HG03280 (cell line): ENCODE results near the gene ITGA4.
"Not testable (repeated sequence)": the region's sequence is repeated elsewhere in the genome, so short reads cannot be mapped to it uniquely, and the experiment has no call there.

Experiments used
- ATAC-seq: cut with Tn5 transposase; IDR thresholded peaks from one replicate; pipeline ENCODE4 v1.9.1; 2021; ENCODE audit warnings: mild to moderate bottlenecking, moderate library complexity; ENCODE audit not compliant: unreplicated experiment

Gene ITGA4

DNA sequence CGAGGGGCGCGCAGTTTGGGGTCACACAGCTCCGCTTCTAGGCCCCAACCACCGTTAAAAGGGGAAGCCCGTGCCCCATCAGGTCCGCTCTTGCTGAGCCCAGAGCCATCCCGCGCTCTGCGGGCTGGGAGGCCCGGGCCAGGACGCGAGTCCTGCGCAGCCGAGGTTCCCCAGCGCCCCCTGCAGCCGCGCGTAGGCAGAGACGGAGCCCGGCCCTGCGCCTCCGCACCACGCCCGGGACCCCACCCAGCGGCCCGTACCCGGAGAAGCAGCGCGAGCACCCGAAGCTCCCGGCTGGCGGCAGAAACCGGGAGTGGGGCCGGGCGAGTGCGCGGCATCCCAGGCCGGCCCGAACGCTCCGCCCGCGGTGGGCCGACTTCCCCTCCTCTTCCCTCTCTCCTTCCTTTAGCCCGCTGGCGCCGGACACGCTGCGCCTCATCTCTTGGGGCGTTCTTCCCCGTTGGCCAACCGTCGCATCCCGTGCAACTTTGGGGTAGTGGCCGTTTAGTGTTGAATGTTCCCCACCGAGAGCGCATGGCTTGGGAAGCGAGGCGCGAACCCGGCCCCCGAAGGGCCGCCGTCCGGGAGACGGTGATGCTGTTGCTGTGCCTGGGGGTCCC lies at the start of gene ITGA4:
TSS of gene ITGA4 (plus strand) at position 266 of the 620 bp plus-strand sequence. CDS start at position 535, 269 bp downstream.
- peak; percentile 74 for ATAC-seq

DNA sequence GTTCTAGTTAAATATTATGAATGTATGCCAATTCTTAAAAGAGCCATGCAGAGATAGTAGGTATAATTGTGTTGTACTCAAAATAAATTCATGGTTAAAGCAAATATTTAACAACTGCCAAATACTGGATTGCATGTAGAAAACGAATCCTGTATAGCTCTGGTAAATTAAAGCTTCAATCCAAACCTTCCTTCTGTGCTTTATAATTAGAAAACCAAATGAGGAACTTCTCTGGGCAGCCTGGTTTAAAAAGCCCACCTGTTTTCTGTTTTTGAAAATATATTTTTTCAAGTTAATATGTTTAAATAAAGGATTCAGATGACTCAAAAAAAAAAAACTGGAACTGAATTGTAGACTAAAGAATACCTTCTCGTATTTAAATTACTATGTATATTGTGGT lies 48.3 kb upstream of the ITGA4 start:
- no peak for ATAC-seq

DNA sequence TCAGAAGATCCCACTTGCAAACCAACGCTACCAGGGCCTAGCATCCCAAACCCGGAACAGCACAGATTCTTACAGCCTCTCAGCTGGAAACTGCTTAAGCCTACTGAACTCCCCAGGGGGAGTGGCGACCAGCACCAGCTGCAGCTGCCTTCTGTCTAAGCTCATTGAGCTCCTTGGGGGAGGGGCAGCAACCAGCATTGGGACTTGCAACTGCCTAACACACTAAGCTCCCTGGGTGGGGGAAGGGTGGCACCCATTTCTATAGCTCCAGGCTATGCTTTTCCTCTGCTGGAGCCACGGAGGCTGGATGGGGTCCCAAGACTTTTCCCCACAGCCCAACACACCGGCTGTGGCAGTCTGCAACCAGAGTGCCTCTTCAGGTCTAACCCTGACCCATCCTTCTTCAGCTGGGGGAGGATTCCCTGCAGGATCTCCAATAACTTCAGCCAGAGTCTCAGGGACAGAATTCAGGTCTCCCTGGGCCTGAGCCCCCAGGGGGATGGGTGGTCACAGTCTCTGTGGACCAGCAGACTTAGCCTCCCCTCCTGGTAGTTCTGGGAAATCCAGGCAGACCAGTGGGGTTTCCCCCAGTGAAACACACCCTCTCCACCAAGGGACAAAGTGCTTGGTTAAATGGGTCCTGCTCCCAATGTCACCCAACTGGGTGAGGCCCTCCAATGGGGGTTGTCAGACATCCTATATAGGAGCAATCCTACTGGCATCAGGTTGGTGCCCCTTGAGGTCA lies 45.9 kb upstream of the ITGA4 start:
- peak; percentile 98 for ATAC-seq

DNA sequence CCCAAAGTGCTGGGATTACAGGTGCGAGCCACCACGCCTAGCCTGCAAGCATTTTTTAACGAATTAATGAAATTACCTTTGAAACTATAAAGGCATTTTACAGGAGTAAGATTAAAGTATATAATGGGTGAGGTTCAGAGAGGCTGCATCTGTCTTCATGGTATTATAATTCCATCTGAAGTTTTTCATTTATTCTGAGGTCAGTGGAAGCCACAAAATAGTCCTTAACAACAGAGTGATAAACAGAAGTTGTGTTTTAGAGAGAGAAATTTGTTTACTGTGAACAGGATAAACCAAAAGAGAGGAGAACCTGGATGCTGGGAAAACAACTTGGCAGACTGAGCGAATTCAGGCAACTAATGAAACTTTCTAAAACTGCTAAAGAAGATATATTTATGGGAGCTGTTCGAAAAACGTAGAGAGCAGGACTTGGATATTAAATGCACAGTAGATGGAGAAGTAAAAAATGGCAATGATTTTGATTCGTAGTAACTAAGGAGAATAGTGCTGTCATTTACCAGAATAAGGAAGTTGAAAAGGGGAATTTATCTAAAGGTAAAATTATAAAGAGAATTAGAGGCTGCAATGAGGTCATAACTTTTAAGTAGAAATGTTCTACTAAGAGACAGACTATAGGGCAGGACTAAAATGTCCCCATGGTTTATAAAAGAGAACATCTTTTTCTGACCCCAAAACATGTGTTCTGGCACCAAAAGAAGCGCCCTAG lies 37.9 kb upstream of the ITGA4 start:
- no peak for ATAC-seq

DNA sequence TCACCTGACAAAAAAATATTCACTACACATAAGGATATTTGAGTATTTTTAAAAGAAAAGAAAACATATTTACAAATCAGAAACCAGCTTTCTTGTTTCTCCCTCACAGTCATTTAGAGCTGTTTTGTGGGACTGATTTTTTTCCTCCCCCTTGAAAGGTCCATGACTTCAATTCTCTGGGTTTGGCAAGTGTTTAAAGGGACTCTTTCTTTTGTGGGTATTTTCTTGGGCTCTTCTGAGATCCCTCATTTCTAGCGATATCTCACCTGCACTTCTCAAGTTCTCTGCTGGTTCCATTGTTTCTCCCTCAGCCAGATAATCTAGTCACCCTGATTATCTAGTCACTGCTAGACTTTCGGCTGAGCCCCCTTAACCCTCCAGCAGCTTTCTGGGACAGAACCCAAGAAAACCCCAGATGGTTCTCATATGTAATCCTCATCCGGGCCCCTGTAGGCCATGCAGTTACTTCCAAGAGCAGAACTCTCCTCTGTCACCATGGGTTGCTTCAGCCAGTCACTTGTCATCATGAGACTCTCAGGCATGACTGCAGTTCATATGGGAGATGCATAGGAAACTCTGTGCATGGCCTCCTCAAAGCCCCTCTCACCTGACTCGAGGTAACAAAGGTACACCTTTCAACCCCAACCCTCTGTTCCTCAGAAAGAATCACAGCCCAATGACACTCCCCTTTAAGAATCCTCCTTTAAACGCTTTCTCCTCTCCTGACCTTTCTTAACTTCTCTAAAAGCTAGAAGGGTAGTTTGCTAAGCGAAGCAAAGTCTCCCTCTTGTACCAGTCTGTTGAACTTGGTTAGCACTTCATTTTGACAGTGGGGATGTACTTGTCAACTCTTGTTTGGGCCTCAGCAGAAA lies 36.7 kb upstream of the ITGA4 start:
- no peak for ATAC-seq

DNA sequence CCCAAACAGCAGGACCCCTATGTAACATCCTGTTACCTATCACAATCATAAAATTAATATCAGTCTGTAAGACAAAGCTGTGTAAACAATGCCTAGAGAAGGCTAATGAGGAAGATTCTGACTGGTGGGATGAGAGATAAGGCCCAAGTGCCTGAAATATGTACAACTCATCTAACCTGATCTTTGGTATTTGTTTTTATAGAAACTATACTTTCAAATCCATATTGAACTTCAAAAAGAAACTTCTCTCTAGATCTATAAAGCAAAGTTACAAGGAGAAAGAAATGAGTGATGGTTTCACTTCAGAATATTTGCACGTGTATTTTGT lies 36.1 kb upstream of the ITGA4 start:
- no peak for ATAC-seq

DNA sequence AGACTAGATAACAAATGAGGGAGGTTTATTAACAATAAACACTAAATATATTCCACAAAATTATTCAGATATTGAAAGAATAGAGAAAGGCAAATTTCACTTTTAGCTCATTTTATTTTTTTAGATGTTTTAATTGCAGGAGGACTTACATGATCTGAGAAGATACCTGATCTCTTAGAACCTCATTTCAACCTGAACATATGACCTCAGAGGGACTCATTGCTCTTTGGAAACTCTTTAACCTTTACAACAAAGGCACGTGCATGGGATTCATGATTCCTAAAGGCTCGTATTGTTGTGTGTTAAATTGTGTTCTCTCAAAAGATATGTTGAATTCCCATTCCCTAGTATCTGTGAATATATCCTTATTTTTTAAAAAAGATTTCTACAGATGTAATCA lies 35.7 kb upstream of the ITGA4 start:
- ATAC-seq: no peak

DNA sequence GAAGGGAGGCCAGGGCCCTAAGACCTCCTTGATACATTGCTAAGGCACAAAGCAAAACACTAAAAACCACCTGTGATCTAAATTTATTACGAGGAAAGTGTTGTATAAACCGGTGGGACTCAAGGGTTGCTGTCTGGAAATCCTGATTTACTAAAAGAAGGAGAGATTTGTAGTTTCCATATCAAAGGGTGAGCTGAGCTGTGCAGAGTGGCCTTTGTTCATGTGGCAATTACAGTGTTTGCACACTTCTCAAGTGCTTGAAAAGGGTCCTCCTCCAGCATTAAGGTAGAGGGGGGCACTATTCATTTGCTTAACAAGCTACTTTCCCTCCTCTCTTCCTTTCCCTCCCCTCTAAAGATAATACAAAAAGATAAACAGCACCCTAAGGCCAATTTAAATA lies 30.5 kb upstream of the ITGA4 start:
- ATAC-seq: no peak

DNA sequence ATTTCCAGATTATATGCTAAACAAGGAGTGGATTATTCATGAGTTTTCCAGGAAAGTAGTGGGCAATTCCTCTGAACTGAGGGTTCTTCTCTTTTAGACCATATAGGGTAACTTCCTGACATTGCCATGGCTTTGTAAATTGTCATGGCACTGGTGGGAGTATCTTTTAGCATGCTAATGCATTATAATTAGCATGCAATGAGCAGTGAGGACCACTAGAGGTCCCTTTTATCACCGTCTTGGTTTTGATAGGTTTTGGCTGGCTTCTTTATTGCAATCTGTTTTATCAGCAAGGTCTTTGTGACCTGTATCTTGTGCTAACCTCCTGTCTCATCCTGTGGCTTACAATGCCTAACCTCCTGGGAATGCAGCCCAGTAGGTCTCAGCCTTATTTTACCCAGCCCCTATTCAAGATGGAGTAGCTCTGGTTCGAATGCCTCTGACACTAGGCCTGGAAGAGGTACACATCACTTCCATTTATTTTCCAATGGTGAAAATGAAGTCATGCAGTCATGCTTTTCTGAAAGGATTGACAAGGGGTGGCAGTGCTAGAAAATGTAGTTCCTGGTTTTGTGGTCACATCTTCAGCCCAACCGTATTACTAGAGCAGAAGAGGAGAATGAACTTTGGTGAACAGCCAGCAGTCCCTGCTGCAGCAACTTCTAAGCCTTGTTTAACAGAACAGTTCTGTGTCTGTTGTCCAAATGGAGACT lies 26.6 kb upstream of the ITGA4 start:
- no peak for ATAC-seq

DNA sequence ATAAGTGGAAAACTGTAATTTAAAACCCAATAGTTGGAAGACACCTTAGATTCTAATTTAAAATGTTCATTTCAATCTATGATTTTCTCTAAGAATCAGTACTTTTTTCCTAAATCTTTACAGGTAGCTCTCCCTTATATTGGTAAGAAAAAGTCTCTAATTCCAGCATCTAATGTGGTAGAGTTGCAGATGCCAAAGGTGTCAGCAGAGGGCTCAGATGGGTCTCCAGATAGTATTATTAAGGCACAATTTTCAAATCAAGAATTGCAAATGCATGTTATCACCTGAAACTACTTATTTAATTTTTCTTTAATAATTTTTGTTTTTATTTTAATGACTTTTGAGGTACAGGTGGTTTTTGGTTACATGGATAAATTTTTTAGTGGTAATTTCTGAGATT lies 25.5 kb upstream of the ITGA4 start:
- no peak for ATAC-seq

DNA sequence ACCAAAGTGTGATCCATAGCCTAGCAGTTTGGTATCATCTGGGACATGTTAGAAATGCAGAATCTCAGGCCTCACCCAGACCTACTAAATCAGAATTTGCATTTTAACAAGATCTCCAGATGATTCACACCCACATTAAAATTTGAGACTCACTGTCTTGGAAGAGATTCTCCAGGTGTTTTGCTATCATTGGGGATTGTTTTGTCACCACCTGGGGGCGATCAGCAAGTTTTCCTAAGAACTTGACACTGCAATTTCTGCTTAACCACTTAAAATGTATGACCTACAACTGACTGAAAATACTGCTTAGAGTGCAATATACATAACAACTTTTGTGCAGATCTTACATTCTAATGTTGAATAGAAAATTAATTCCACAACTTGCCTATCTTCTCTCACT lies 18.9 kb upstream of the ITGA4 start:
- ATAC-seq: no peak

DNA sequence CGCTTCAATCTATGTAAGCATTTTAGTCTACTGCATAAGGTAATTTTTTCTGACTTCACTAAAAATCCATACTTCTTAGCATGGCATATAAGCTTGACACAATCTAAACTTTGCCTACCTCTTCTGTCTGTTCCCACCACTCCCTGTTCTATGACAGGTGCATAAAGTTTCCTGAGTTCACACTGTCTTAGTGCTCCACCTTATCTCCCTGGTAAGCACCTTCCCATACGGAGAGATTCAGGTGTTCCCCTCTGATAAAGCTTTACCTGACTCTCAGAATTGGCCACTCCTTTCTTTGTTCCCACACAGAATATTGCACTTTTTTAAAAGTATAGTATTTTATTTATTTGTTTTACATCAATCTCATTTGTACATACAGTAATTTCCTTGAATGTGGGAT lies 16.8 kb upstream of the ITGA4 start:
- no peak for ATAC-seq

DNA sequence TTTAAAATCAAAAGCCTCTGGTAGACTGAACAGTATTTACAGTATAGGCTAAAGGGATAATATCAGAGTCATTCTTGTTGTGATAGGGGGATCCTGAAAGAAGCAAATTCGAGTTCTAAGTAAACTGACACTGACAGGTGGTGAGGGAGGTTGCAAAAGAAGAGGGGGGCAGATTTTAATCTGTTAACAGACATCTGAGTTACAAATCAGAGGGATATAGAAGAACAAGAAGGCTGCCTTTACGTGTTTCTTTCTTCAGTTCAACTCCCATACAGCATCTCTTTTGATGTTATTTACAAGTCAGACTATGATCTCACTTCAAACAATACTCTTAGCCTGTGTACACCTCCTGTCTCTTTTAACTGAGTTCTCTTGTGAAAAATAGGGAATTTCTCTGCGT lies 16.3 kb upstream of the ITGA4 start:
- ATAC-seq: no peak

DNA sequence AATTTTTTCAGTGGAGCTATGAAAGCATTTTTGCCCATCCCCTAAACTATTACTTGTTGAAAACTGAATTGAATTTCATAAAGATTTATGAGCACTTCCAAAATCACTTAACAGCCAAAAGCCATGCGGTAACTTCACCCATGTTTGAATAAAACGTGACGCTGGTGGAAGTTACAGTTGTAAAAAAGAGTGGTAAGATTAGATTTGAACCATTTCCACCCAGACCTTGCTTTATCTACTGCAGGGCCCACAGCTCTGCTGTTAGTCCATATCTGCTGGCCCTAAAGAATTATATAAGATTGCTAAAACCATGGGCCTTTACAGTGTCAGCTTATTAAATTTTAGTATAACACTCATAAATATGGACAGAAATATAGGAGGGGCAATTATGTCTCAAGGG lies 15.5 kb upstream of the ITGA4 start:
- ATAC-seq: no peak

DNA sequence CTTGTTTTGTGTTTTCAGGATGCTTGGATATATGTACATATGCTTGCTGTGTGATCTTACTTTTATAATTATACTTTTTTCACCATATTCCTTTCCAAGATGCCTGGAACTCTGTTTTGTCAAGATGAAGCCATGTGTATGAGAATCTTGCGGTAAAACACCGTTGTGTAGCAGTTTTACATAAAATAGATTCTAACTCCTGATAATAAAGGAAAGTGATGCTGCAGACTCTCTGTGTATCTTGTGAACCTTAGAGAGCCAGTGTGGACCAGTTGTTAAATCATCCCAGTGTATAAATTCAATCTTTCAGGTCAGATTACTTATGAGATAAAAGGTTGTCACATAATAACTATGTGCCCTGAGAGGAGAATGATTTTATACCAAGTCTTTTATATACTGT lies 12.5 kb upstream of the ITGA4 start:
- ATAC-seq: no peak

DNA sequence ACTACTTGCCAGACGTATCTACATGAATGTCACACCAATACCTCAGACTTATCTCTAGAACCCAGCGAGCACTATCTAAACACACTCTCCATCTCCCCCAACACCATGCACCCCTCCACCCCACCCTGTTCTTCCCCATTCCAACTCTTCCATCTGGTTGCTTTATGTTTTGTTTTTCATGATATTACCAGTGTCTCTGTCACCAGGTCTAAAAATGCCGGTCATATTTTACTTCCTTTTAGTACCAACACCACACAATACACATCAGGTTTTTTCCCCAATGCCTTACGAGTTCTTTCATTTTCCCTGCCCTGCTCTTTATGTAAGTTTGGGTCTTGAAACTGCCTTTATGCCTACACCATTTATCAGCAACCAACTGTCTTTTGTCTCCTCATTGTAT lies 10.2 kb upstream of the ITGA4 start:
- ATAC-seq: no peak

DNA sequence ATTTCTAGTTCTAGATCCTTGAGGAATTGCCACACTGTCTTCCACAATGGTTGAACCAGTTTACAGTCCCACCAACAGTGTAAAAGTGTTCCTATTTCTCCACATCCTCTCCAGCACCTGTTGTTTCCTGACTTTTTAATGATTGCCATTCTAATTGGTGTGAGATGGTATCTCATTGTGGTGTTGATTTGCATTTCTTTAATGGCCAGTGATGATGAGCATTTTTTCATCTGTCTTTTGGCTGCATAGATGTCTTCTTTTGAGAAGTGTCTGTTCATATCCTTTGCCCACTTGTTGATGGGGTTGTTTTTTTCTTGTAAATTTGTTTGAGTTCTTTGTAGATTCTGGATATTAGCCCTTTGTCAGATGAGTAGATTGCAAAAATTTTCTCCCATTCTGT lies 7.9 kb upstream of the ITGA4 start:
- ATAC-seq: not testable (repeated sequence)

DNA sequence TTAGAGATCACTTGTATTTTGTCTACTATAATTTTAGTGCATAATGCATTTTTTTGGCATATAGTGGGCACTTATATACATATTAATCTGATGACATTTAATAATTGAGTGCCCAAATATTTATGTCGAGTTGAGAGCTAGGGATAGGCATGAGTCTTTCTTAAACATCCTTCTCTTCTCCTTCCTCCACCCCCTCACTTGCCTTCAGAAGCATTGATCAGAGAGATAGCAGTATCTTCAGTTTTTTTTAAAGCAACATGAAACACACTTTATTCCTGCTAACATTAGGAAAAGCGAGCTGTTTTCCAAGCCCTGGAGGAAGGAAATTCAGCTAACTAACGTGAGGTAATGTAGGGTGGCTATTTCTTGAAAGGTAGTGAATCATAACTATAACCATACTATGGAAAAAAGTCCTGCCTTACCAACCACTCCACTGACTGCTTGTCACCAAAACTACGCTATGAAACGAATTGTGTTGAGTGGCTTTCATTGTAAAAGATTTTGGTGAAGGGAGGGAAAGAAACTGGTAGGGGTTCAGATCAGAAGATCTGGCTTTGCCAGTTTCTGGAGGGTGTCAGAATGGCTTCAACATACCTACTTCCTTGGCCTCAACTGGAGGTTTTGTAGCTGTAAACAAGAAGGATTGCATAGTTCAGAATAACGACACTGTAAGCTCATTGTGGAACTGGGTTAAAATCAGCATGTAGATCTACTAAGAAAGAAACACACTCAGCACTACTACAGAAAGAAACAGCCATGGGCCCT lies 2.3 kb upstream of the ITGA4 start:
- ATAC-seq: no peak

DNA sequence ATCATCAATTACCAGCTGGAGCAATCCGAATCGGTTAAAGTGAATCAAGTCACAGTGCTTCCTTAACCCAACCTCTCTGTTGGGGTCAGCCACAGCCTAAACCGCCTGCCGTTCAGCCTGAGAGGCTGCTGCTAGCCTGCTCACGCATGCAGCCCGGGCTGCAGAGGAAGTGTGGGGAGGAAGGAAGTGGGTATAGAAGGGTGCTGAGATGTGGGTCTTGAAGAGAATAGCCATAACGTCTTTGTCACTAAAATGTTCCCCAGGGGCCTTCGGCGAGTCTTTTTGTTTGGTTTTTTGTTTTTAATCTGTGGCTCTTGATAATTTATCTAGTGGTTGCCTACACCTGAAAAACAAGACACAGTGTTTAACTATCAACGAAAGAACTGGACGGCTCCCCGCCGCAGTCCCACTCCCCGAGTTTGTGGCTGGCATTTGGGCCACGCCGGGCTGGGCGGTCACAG lies 496 bp upstream of the ITGA4 start:
- ATAC-seq: peak; percentile 62
